A549 treated with CORT108297 at 1 μM for 4 hours (cell line): ENCODE data around the gene ZNF892. TPM values are rescaled to one million over a fixed set of nuclear protein-coding genes. Genes with fewer than 3 reads are reported as not detected.

Source experiments
- total RNA-seq: library from RNA; stranded (reverse); fragments of 200-300 nt; extraction: Qiagen RNA extraction; gene quantifications from 5 replicates; pipeline ENCODE4 v1.2.3, GENCODE V29; 2022

ZNF892 gene
- total RNA-seq: 0.17 to 0.60 TPM (median 0.45 TPM) in 5 replicates

DNA sequence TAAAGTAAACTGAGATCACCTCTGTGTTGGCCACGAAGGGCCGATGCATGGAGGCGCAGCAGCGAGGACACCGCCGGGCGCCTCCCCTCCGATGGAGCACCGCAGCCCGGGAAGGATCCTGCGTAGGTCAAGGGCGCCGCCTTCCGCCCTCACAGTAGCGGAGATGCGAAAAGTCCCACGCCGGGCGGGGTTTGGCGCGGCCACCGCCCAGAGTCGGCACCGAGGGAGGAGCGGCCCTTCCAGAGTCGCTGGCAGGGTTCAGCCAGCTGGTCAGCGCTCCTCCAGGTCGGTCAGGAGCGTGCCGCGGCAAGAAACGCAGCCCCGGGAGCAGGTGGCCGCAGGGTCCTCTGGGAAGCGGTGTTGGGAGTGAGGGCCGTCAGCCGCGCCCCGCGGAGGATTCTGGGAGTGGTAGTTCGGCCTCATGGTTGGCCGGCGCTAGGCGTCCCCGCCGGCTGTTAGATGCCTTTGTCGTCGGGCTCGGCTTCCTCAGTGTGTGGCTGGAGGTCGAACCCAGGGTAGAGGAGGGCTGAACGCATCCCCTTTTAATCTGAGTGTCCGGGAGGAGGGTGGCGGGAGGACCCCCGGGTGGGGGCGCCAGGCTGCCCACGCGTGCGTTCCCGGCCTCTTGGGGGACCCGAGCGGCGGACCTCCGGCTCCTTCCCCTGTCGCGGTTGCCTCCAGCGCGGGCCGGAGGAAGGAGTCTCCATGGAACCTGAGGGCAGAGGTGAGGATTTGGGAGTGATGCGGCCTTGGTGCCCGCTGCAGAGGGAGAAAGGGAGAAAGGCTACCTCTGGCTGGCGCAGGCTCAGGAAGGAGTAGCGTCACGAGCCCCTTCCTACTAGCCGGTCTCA, at the start of gene ZNF892:
Gene ZNF892 (plus strand): TSS at position 411 of the 851 bp plus-strand sequence. CDS start 295 bp downstream, at position 706.

DNA sequence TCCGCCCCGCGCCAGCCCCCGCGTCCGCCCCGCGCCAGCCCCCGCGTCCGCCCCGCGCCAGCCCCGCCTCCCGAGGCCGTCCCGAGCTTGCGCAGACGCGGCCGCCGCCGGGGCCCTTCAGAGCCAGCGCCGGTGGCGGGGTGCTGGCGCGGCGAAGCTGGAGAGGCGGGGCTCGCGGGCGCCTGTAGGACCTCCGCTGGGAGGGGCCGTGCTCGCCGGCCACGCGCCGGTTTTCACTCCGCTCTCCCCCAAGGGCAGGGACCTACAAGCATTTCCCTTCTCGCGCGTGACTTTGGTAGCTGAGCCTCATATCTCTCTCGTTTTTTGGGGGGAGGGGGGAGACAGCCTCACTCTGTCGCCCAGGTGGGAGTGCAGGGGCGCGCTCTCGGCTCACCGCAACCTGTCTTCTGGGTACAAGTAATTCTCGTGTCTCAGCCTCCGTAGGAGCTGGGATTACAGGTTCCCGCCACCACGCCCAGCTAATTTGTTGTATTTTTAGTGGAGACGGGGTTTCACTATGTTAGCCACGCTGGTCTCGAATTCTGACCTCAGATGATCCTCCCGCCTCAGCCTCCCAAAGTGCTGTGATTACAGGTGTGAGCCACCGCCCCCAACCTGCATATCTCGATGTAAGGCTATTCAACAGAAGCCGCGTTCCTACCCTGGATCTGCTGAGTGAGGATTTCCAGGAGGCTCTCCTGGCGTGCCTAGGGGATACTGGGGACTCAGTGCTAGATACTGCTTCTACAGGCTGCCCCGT, 47.5 kb upstream of the ZNF892 start, which contains the start of gene ZNF514:
Gene ZNF514 (minus strand): TSS at position 159 of the 760 bp plus-strand sequence. CDS start 6,595 bp downstream, outside the sequence.

GRCh38 chr2:95165371-95166064, 41.8 kb upstream of the ZNF892 start, which contains the start of gene ZNF2:
TSS of gene ZNF2 (plus strand) at chr2:95165809. CDS start at chr2:95176227, 10,418 bp downstream.

Other genes with a start within 250 kb of the ZNF892 start
- 0.07 TPM in 1 of 5 replicates, not detected in the others for gene MAL, start 181.8 kb upstream of the ZNF892 start, total RNA-seq
- 70.0 to 78.8 TPM (median 76.8 TPM) in 5 replicates for gene MRPS5, start 85.7 kb upstream of the ZNF892 start, total RNA-seq
- 6.2 to 7.8 TPM (median 7.1 TPM) in 5 replicates for gene ZNF514, start 47.7 kb upstream of the ZNF892 start, total RNA-seq
- 2.4 to 4.6 TPM (median 3.3 TPM) in 5 replicates for gene ZNF2, start 41.7 kb upstream of the ZNF892 start, total RNA-seq
- 0.06 to 0.23 TPM in 2 of 5 replicates, not detected in the others for gene PROM2, start 66.9 kb downstream of the ZNF892 start, total RNA-seq
- gene KCNIP3, start 89.8 kb downstream of the ZNF892 start, total RNA-seq: 1.1 to 2.4 TPM (median 1.6 TPM) in 5 replicates
- 25.7 to 31.6 TPM (median 29.9 TPM) in 5 replicates for gene FAHD2A, start 195.2 kb downstream of the ZNF892 start, total RNA-seq